ENCODE results near the gene GCN1. TPM values are rescaled to one million over a fixed set of nuclear protein-coding genes. Genes with fewer than 3 reads are reported as not detected.
"Not testable (repeated sequence)": the region's sequence is repeated elsewhere in the genome, so short reads cannot be mapped to it uniquely, and the experiment has no call there.

The GCN1 gene
- total RNA-seq, 3 donors from 2014 or later, result 74.6 to 108 (median 76.7) TPM

- TF ChIP-seq, protein P1, sequence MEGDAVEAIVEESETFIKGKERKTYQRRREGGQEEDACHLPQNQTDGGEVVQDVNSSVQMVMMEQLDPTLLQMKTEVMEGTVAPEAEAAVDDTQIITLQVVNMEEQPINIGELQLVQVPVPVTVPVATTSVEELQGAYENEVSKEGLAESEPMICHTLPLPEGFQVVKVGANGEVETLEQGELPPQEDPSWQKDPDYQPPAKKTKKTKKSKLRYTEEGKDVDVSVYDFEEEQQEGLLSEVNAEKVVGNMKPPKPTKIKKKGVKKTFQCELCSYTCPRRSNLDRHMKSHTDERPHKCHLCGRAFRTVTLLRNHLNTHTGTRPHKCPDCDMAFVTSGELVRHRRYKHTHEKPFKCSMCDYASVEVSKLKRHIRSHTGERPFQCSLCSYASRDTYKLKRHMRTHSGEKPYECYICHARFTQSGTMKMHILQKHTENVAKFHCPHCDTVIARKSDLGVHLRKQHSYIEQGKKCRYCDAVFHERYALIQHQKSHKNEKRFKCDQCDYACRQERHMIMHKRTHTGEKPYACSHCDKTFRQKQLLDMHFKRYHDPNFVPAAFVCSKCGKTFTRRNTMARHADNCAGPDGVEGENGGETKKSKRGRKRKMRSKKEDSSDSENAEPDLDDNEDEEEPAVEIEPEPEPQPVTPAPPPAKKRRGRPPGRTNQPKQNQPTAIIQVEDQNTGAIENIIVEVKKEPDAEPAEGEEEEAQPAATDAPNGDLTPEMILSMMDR (IDR thresholded peaks at IDR 0.05), result no peak
- Histone ChIP-seq H3K9me3 (no peaks in the 10 kb centered on the region), H3K4me3 (no peak overlapping the region), H3K4me1 (ENCODE audit: low read depth) (peaks cover 5% of the 10 kb centered on the region), H3K36me3 (ENCODE audit: low read depth) (peaks cover 23% of the 10 kb centered on the region)
- ATAC-seq, result no peak
- DNase-seq, result no peak
- intact Hi-C loops (cut with DNase I, micrococcal nuclease), result no loop called here
Observed at GRCh38 chr12:120216742-120217605, 22.5 kb upstream of the GCN1 start.

DNA sequence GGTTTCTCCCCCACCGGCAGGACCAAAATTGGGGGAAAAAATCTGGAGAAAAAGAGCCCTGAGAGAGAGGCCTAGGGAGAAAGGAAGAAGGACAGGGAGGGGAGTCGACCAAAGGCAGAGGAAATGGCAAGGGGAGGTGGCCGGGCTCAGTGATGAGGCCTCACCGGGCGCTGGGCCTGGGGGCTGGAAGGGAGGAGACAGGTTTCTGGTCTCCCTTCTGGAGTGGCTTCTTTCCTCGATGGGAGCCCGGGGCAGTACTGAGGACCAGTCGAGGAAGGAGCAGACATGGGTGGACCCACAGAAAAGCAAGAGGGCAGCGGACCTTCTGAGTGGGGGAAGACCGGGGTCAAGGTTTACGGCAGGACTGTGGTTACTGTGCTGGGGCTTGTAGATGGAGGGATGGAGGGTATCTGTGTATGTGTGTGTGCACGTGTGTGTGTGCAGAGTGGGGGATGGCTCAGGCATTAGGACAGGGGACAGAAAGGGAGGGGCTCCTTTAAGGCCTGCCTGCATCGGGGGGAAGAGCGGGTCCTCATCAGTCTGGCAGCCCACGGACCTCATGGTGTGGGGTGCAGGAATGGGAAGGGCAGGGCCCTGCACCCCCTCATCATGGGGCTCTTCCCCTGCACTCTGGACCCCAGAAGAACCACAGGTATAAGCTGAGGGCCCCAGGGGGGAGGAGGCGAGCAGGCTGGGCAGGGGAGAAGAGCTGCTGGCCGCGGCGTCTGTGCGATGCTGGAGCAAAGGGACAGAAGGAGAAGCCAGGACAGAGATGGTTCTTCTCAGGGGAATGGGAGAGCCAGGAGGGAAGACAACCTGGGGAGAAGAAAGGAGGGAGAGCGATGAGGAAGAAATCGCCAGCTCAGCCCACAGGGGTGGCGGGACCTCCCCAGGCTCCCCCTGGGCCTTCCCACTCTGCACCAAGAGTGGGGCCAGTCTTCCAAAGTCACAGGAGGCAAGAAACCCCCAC is 21.5 kb upstream of the GCN1 start:
- ATAC-seq (no peak), DNase-seq (peak in 1 of 3 donors; percentile 29)
- Histone ChIP-seq H3K36me3 (ENCODE audit: low read depth) (peaks cover 19% of the 10 kb centered on the region), H3K9me3 (no peaks in the 10 kb centered on the region), H3K4me3 (no peak overlapping the region), H3K4me1 (ENCODE audit: low read depth) (peaks cover 10% of the 10 kb centered on the region)
- intact Hi-C loops (cut with DNase I, micrococcal nuclease), result no loop called here
- TF ChIP-seq, protein P1 (IDR thresholded peaks at IDR 0.05), result no peak

- Histone ChIP-seq H3K36me3 (ENCODE audit: low read depth) (peaks cover 12% of the 10 kb centered on the region), H3K4me3 (no peak overlapping the region), H3K4me1 (ENCODE audit: low read depth) (peaks cover 16% of the 10 kb centered on the region), H3K9me3 (no peaks in the 10 kb centered on the region)
- peak in 1 of 3 donors; percentile 34 for DNase-seq
- TF ChIP-seq, protein P1 (IDR thresholded peaks at IDR 0.05), result no peak
- intact Hi-C loops (cut with DNase I, micrococcal nuclease), result no loop called here
- ATAC-seq, result peak; percentile 6
Observed at GRCh38 chr12:120215357-120215735, 20.8 kb upstream of the GCN1 start.

- Histone ChIP-seq H3K4me3 (no peak overlapping the region), H3K4me1 (ENCODE audit: low read depth) (peaks cover 16% of the 10 kb centered on the region), H3K36me3 (ENCODE audit: low read depth) (peaks cover 7% of the 10 kb centered on the region), H3K9me3 (no peaks in the 10 kb centered on the region)
- no peak for ATAC-seq
- peak in 1 of 3 donors; percentile 51 for DNase-seq
- TF ChIP-seq, protein P1 (IDR thresholded peaks at IDR 0.05), result no peak
- intact Hi-C loops (cut with DNase I, micrococcal nuclease), result no loop called here
Observed at GRCh38 chr12:120214626-120215356, 20.3 kb upstream of the GCN1 start.

- H3K36me3 ChIP-seq (ENCODE audit: low read depth), result peaks cover 7% of the 10 kb centered on the region
- peak in 1 of 3 donors; percentile 41 for DNase-seq
- H3K4me3 ChIP-seq, result no peak overlapping the region
- TF ChIP-seq, protein P1 (IDR thresholded peaks at IDR 0.05), result no peak
- H3K4me1 ChIP-seq (ENCODE audit: low read depth), result peaks cover 16% of the 10 kb centered on the region
- H3K9me3 ChIP-seq, result no peaks in the 10 kb centered on the region
- intact Hi-C loops (cut with DNase I, micrococcal nuclease), result no loop called here
- ATAC-seq, result no peak
Observed at GRCh38 chr12:120213758-120214157, 19.2 kb upstream of the GCN1 start.

GRCh38 chr12:120213182-120213581 is 18.7 kb upstream of the GCN1 start:
- H3K4me3 ChIP-seq; intact Hi-C loops (cut with DNase I, micrococcal nuclease); ATAC-seq; H3K9me3 ChIP-seq; H3K36me3 ChIP-seq (ENCODE audit: low read depth): not testable (repeated sequence)
- peaks cover 16% of the 10 kb centered on the region for H3K4me1 ChIP-seq (ENCODE audit: low read depth)
- DNase-seq, result peak in 1 of 3 donors; percentile 19
